ENCODE results near the gene ZNRF3.
"Not testable (repeated sequence)": the region's sequence is repeated elsewhere in the genome, so short reads cannot be mapped to it uniquely, and the experiment has no call there.

Gene ZNRF3

DNA sequence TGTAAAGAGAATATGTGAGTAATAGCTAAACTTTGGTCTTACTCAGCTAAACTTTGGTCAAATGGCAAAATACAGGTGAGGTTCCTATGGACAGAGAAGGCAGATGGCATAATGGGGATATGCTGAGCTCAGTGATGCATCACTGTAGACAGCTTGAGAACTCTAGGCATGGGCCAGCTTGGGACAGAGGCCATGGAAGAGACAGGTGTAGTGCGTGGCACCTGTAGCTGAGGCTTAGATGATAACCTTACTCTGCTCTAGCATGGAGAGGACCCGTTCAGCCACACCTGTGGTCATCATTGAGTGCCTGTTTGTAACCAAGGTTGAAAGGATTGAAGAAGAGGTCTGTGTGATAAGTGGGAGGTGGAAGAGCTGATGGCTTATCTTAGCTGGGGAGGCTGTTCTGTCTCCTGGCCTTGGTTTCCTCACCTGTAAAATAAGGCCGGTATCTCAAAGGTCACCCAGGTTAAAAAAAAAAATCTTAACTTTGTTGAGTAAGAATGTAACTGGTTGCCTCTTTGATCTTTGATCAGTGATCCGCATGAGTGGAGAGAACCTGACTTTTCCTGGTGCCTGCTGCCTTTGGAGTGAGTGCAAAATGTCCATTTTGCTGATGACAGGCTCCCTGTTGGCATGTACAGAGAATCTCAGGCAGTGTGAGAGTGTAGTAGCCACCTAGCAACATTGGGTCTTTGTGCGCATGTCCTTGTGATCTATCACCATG lies 48.6 kb downstream of the ZNRF3 start:
- no peak for DNase-seq (ENCODE audit: low spot score)

GRCh38 chr22:28933321-28933720 lies 49.9 kb downstream of the ZNRF3 start:
- no peak for DNase-seq (ENCODE audit: low spot score)

DNA sequence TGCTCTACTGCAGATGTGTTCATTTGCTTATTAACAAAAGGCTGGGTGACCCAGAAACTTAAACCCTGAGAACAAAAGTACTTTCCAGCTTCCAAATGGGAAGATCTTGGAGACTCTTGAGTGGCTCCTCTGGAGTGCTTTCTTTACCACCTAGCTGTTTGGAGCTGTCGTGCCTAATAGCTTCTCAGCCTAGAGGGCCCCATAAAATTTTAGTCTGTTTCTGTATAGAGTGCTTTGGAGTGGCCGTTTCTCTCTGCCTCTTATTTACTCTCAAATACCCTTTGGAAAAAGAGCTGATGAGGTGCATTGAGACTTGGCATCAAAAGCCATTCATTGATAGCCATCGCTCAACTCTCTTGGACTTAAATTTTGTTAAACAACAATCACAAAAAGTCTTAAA lies 50.7 kb downstream of the ZNRF3 start:
- no peak for DNase-seq (ENCODE audit: low spot score)

DNA sequence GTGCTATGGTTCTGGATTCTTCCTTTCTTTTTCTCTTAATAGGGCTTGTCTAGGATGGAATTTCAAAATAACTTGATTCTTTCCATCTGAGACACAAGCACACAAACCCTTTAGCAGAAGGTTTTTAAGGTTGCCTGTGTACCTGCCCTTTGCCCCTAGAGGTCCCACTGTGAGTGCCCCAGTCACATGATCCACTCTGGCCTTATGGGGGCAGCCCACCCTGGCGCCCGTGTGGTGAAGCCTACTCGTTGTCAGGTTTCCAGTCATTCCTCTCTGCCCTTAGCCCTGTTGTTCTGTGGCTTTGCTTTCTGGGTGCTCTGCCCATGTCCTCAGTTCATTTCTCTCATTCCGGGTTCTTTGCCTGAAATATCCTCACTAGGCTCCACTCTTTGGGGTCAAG lies 51.8 kb downstream of the ZNRF3 start:
- DNase-seq (ENCODE audit: low spot score): no peak

DNA sequence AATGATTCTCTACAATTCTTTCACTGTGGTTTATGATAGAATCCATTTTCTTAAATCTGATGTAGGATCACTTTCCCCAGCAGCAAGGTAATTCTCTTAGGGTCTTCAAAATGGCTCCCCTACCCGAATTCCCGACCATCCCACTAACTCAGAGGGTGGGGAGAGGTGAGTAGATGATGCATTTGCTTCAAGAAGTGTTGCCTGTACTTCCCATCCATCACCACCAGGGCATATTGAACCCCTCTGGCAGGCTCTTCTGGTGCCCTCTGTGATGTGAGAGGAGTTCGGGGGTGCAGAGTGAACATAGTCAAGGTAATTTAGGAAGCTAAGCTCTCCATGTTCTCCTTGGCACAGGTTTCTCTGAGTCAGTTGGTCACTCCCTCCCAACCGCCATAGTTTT lies 52.3 kb downstream of the ZNRF3 start:
- no peak for DNase-seq (ENCODE audit: low spot score)

DNA sequence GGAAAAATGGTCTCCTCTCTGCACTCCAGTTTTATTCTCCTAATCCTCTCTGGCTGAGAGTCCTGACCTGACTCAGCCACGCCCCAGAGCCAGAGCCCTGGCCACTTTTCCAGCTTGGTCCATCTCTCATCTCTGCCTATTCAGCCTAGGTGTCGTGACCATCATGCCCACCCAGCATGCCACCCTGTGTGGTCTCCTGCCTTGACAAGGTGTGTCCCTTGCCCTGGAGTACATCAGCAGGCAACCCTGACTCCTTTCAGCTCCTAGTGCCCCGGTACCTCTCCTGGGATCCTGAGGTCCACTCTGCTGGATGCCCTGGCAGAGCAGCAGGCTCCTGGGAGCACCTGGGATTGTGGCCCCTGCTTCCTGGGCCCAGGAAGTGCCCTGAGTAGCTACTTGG lies 52.8 kb downstream of the ZNRF3 start:
- no peak for DNase-seq (ENCODE audit: low spot score)

DNA sequence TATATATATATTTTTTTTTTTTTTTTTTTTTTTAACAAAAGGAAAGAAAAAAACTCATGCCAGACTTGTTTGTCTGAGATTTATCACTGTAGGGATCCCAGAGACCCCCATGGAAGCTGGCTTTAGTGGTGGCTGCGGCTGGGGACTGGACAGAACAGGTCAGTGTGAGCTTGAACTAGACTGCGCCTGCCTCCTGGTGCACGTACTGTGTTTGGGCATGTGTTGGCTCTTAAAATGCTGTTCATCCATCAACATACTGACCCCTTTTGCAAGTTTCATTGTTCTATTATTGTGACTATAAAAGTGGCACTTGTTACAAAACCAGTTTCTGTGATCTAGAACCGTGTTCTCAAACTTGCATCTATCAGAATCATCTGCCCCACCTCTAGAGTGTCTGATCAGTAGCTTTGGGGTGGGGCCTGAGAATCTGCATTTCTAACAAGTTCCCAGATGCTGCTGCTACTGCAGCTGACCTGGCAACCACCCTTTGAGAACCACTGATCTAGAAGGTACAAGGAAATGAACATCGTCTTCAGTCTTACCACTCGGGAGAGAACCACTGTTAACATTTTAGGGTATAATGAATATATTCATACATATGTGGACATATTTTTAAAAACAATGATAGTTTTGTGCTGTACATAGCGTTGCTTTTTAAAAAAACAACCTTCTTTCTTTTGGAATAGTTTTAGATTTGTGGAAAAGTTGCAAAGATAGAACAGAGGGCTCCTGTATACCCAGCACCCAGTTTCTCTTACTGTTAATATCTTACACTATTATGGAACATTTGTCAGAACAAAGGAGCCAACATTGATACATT lies 54.0 kb downstream of the ZNRF3 start:
- DNase-seq (ENCODE audit: low spot score): no peak

DNA sequence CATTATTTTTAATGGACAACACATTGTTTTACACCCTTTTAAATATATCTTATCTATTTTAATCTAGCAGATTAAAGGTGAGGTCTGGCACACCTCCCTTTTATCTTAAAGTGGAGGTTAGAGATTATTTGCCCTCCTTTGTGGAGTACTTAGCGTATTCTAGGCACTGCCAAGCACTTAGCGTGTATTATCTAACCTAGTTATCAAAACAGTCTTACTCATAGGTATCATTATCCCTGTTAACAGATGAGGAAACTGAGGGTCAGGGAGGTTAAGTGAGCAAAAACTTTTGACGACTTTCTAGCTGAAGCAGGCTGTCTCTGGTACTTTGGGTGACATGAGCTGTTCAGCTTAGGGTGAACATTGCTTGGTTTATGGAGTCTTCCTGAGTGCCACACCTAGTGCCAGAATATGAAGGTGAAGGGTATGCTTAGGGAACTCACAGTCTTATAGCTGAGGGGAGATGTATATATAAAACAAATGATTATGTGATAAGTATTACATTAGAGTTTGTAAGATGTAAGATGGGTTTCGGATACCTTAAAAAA lies 55.0 kb downstream of the ZNRF3 start:
- DNase-seq (ENCODE audit: low spot score): no peak

GRCh38 chr22:28939394-28939793 lies 56.0 kb downstream of the ZNRF3 start:
- DNase-seq (ENCODE audit: low spot score): no peak

GRCh38 chr22:28939932-28940331 lies 56.6 kb downstream of the ZNRF3 start:
- DNase-seq (ENCODE audit: low spot score): no peak

- no peak for DNase-seq (ENCODE audit: low spot score)
These were observed 57.1 kb downstream of the ZNRF3 start for GRCh38 chr22:28940441-28940840.

DNA sequence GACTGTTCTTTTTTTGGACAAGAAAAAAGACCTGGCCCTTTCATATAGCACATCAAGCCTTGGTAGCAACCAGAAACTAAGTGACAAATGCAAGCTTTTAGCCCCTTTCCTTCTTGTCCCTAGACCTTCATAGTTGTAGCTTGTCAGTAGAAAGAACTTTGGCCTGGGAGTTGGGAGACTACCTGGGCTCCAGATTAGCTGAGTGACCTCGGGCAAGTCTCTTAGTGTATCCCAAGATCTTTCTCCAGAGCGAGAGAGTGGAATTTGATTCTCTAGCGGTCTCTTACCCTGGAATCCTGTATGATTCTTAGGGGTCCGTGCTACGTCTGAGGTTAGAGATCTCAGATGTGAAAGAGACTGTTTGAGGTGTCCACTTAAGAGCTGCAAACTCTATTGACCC lies 59.0 kb downstream of the ZNRF3 start:
- DNase-seq (ENCODE audit: low spot score): no peak

GRCh38 chr22:28942801-28943500 lies 59.6 kb downstream of the ZNRF3 start:
- peak; percentile 47 for DNase-seq (ENCODE audit: low spot score)

DNA sequence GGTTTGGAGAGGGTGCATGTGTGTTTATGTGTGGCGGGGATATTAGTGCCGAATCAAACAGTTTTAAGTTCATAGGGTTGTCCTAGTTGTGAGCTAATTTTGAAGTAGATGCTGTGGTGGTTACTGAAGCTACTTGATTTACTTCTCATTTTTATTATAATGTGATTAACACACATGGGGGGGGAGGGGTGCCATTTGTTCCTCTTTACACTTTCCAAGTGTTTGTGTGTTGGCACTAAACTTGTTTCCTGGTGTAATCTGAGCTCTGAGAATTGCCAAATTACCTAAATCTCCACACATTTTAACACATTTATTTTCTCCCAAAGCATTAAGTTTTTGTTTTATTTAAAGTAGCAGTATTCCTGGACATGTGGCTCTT lies 60.1 kb downstream of the ZNRF3 start:
- no peak for DNase-seq (ENCODE audit: low spot score)

DNA sequence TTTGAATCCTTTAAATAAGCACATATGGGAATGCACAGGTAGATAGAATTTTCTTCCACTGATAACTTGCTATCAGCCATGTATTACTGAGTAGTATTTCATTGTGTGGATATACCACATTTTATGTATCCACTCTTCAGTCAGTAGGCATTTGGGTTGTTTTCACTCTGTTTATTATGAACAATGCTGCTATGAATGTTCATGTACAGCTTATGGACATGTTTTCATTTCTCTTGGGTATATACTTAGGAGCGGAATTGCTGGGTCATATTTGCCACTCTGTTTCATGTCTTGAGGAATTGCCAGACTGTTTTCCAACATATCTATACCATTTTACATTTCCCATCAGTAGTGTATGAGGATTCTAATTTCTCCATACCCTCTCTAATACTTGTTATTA lies 63.8 kb downstream of the ZNRF3 start:
- DNase-seq (ENCODE audit: low spot score): no peak

DNA sequence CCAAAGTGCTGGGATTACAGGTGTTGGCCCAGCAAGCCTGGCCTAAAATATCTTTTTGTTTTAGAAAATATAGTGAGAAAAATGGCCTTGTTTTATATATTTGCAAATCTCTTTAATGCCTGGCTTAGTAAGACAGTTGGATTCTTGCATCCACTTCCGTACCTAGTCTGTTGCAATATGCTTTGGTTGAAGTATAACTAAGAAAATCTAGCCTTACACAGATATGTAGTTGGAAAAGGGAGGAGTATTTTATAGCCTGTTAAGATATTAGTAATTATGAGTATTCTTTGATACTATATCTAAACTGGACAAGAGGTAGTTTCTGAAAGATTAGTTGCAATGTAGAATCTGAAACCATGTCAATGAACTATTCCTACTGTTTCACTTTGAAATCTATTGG lies 65.1 kb downstream of the ZNRF3 start:
- DNase-seq (ENCODE audit: low spot score): no peak

DNA sequence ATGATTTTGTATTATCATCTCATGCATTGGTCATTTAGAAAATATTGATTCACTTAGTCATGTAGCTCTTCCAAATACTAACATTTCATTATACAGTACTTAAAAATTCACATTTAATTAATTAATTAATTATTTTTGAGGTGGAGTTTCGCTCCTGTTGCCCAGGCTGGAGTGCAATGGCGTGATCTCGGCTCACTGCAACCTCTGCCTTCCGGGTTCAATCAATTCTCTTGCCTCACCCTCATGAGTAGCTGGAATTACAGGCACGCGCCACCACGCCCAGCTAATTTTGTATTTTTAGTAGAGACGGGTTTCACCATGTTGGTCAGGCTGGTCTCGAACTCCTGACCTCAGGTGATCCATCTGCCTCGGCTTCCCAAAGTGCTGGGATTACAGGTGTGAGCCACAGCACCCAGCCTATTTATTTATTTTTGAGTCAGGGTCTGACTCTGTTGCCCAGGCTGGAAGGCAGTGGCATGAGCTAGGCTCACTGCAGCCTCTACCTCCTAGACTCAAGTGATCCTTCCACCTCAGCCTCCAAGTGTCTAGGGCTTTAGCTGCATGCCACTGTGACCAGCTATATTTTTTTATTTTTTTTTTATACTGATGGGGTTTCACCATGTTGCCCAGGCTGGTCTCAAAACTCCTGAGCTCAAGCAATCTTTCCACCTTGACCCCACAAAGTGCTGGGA lies 65.6 kb downstream of the ZNRF3 start:
- not testable (repeated sequence) for DNase-seq (ENCODE audit: low spot score)

GRCh38 chr22:28949788-28950187 lies 66.4 kb downstream of the ZNRF3 start:
- no peak for DNase-seq (ENCODE audit: low spot score)

- no peak for DNase-seq (ENCODE audit: low spot score)
These were observed 67.4 kb downstream of the ZNRF3 start for GRCh38 chr22:28950617-28951411.

DNA sequence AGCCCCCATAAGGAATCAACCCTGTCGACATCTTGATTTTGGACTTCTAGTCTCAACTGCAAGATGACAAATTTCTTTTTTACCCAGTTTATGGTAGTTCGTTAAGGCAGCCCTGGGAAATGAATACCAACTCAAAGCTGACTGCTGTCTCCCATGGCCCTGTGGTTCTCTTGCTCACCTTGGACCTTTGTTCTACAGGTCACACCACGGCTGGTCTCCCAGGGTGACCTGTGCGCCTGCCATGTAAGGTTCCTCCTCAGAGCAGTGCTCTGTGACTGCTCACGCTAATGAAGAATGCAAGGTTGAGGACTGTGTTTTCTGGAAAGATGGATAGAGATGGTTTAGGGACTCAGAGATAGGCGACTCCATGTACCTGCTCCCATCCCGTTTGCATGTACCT lies 68.2 kb downstream of the ZNRF3 start:
- no peak for DNase-seq (ENCODE audit: low spot score)

DNA sequence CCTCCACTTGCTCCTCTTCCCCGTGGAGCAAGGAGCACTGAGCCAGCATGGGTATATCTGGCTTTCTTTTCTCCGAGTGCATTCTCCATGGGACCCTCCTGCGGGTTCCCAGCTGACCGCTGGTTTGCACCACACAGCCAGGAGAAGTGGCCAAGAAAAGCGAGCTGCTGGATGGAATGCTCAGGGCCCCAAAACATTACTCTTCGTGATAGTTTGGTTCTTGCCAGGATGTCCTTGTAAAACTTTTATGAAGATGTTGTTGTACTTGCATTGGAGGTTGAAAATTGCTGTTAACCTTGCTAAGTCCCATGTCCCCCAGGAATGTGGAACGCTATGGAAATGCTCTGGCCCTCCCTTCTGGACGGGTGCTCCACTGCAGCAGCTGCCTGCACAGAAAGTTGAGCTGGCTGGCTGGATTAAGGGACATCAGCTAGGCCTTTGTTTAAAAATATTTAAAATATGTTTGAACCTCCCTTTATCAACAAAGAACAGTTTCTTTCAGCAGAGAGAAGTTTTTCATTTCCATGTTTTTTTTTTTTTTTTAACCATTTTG lies 68.7 kb downstream of the ZNRF3 start:
- DNase-seq (ENCODE audit: low spot score): no peak

All from D341Med (cell line).